Measurements from ENCODE around the gene DYRK1A. TPM values are rescaled to one million over a fixed set of nuclear protein-coding genes. Genes with fewer than 3 reads are reported as not detected.

The DYRK1A gene
- total RNA-seq, 3 donors from 2014 or later: 53.8 to 60.1 (median 56.1) TPM

DNA sequence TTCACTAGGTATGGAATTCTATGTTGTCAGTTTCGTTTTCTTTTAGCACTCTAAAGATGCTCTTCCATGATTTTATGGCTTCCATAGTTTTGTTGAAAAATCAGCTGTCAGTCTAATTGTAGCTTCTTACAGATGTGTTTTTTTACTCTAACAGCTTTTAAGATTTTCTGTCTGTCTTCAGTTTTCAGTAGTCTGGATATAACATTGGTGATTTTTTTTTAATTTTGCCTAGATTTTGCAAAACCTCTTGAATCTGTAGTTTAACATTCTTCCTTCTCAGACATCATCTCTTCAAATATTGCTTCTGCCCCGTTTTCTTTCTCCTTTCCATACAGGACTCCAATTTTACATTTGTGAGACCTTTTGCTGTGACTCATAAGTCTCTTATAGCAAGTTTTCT lies 17.9 kb upstream of the DYRK1A start:
- H3K4me1 Mint-ChIP-seq (ENCODE audit: low read depth): no peaks in the 10 kb centered on the region
- no peak overlapping the region for H3K4me3 Mint-ChIP-seq
- H3K27me3 Mint-ChIP-seq (ENCODE audit: low read depth): peaks cover 10% of the 10 kb centered on the region
- no peaks in the 10 kb centered on the region for H3K36me3 Mint-ChIP-seq (ENCODE audit: insufficient read depth)
- ATAC-seq: no peak
- peaks cover 21% of the 10 kb centered on the region for H3K9me3 Mint-ChIP-seq
- DNase-seq: no peak

DNA sequence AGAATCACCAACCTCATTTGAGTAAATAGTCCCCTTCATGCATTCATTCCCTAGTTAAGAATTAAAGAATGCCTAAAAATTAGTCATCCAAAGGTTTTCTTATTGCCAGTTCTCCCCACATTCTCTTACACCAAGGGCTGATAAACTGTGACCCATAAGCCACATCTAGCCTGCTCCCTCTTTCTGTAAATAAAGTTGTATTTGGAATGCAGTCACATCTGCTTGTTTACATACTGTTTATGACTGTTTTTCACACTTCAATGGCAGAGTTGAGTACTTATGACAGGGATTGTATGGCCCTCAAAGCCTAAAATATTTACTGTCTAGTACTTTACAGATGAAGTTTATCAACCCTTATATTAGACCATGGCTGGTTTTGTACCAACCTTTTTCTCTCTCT lies 16.1 kb upstream of the DYRK1A start:
- no peak overlapping the region for H3K4me3 Mint-ChIP-seq
- H3K9me3 Mint-ChIP-seq: peaks cover 21% of the 10 kb centered on the region
- H3K36me3 Mint-ChIP-seq (ENCODE audit: insufficient read depth): no peaks in the 10 kb centered on the region
- no peak for DNase-seq
- no peak for ATAC-seq
- H3K4me1 Mint-ChIP-seq (ENCODE audit: low read depth): no peaks in the 10 kb centered on the region
- H3K27me3 Mint-ChIP-seq (ENCODE audit: low read depth): peaks cover 15% of the 10 kb centered on the region

DNA sequence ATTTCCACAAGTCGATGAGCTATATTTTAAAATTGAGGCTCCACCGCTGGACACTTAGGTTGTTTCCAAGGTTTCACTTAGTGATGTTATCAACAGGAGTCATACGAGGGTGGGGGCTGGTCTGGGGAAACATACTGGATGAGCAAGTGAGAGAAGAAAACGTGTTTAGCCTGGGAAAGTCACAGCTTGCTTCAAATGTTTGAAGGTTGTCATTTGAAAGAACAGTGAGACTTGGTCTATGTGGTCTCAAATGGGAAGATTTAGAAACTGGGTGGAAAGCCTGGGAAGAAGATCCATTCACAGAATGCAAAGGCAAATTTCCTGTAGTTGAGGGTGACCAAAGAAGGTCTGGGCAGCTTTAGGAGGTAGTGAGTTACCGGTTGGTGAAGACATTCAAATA lies 9.9 kb upstream of the DYRK1A start:
- Mint-ChIP-seq H3K4me3 (no peak overlapping the region), H3K4me1 (ENCODE audit: low read depth) (no peaks in the 10 kb centered on the region), H3K27me3 (ENCODE audit: low read depth) (peaks cover 22% of the 10 kb centered on the region), H3K36me3 (ENCODE audit: insufficient read depth) (no peaks in the 10 kb centered on the region), H3K9me3 (no peaks in the 10 kb centered on the region)
- DNase-seq (no peak), ATAC-seq (no peak)

DNA sequence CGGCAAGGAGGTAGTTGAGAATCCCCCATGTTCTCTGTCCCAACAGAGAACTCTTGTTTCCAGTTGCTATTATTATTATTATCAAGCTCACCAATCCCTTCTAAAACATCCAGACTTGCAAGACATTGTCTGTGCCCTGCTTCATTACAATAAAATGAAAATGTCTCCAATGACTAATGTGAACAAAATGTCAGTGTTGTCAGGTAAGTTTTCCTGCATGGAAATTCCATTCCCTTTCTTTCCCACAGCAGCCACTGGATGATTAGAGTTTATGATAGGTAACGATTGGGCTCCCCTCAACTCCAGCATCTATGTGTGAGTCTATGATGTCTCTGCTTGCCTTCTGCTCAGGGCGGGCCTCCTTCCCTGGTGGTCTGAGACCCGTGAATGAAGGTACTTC lies 8.9 kb upstream of the DYRK1A start:
- DNase-seq (no peak), ATAC-seq (no peak)
- peaks cover 19% of the 10 kb centered on the region for H3K27me3 Mint-ChIP-seq (ENCODE audit: low read depth)
- no peak overlapping the region for H3K4me3 Mint-ChIP-seq
- no peaks in the 10 kb centered on the region for H3K9me3 Mint-ChIP-seq
- H3K36me3 Mint-ChIP-seq (ENCODE audit: insufficient read depth): no peaks in the 10 kb centered on the region
- no peaks in the 10 kb centered on the region for H3K4me1 Mint-ChIP-seq (ENCODE audit: low read depth)

DNA sequence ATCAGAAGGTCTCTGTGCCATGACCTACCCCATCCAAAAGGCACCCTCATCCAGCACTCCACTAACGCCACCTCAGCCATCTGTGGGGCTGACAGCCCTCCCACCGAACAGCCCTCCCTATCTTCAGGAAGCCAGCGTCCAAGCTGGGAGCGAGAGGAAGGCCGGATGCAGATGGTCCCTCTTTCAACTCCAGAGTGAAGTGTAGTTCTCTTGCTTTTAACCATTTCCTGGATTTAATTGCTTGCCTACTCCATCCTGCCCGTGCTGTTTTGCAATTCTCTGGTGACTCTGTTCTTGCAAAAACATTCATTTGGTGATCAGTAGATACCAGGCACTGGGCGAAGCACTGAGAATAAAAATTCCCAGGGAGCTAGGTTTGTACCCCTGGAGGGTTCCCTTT lies 8.2 kb upstream of the DYRK1A start:
- Mint-ChIP-seq H3K9me3 (no peaks in the 10 kb centered on the region), H3K4me1 (ENCODE audit: low read depth) (no peaks in the 10 kb centered on the region), H3K4me3 (no peak overlapping the region), H3K36me3 (ENCODE audit: insufficient read depth) (no peaks in the 10 kb centered on the region), H3K27me3 (ENCODE audit: low read depth) (peaks cover 14% of the 10 kb centered on the region)
- ATAC-seq (no peak), DNase-seq (no peak)

DNA sequence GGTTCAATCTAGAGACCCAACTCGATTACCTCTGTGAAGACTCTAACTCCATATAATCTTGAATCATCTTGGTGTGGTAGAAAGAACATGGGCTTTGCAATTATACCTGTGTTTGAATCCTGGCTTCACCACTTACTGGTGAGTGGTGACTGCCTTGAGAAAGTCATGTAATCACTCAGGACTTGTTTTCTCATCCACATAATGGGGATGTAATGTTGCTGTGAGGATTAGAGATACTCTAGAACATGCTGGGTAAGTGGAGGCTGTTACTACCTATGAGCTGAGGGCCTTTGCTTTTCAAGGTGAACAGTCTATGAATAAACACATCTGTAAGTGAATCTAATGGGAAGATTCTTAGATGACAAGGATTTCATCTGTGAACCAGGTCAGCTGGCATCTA lies 2.6 kb upstream of the DYRK1A start:
- DNase-seq (no peak), ATAC-seq (no peak)
- H3K4me3 Mint-ChIP-seq: peak overlapping the region; percentile 16
- no peaks in the 10 kb centered on the region for H3K36me3 Mint-ChIP-seq (ENCODE audit: insufficient read depth)
- H3K4me1 Mint-ChIP-seq (ENCODE audit: low read depth): peaks cover 16% of the 10 kb centered on the region
- no peaks in the 10 kb centered on the region for H3K27me3 Mint-ChIP-seq (ENCODE audit: low read depth)
- H3K9me3 Mint-ChIP-seq: no peaks in the 10 kb centered on the region

DNA sequence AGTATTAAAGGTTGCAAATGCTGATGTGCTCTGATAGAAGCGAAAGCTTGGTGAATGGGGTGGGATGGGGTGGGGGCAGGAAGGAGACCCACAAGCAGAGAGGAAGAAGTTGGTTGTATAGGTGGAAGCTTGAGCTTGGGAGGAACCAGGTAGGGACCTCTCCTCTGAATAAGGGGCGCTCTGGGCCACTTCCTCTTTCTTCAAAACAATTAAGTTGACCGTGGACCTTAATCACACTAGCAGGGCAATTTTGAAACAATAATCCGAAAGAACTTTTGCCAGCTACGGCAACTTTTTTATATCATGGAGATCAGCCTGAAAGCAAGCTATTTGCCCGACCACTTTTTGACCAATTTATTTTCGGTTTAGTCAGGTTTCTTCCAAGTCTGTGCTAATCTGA lies 1.9 kb upstream of the DYRK1A start:
- peaks cover 24% of the 10 kb centered on the region for H3K4me1 Mint-ChIP-seq (ENCODE audit: low read depth)
- peak overlapping the region; percentile 53 for H3K4me3 Mint-ChIP-seq
- H3K27me3 Mint-ChIP-seq (ENCODE audit: low read depth): no peaks in the 10 kb centered on the region
- DNase-seq (no peak), ATAC-seq (no peak)
- H3K36me3 Mint-ChIP-seq (ENCODE audit: insufficient read depth): no peaks in the 10 kb centered on the region
- H3K9me3 Mint-ChIP-seq: no peaks in the 10 kb centered on the region

DNA sequence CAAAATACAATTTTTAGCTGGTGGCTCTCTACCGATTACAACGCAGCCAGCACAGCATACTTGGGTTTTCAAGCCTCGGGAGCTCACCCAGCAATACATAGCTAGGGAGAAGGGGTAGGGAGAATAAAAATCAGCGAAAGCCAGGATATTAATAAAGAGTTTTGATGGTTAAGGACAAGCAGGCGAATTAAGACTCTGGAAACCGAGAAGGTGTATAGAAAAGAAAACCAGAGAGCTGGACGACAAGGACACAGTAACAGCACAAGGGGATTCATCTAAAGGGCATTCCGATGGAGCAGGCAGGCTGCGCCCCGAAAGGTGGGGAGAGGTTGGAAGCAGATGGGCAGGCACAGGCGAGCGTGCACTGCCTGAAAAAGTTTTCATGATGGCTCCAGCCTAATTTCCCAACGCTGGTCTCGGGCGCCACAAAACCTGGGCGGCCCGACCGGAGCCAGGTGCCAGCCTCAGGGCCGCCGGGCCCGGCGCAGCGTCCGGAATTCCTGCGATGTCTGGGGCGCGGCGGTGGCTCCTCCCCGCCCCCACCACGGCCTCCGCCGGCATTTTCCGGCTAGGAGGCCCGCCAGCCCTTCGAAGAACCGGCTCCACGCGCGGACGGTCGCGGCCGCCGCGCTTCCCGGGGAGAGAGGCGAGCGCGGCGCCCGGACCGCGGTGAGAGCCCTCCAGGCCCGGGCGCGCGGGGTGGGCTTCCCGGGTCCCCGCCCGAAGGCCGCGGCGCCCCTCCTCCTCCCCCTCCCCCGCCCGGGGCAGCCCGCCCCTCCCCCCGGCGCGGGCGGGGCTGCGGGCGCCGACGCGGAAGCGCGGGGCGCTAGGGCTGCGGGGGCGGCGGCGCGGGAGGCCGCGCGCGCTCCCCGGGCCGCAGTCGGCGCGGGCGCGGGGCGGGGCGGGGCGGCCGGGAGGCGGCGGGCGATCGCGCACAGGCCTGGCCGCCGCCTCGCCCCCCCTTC lies 774 bp upstream of the DYRK1A start:
- Mint-ChIP-seq H3K27me3 (ENCODE audit: low read depth) (no peaks in the 10 kb centered on the region), H3K4me3 (peak overlapping the region; percentile 94), H3K36me3 (ENCODE audit: insufficient read depth) (no peaks in the 10 kb centered on the region), H3K9me3 (no peaks in the 10 kb centered on the region), H3K4me1 (ENCODE audit: low read depth) (peaks cover 34% of the 10 kb centered on the region)
- ATAC-seq: peak; percentile 11
- DNase-seq: peak; percentile 50

DNA sequence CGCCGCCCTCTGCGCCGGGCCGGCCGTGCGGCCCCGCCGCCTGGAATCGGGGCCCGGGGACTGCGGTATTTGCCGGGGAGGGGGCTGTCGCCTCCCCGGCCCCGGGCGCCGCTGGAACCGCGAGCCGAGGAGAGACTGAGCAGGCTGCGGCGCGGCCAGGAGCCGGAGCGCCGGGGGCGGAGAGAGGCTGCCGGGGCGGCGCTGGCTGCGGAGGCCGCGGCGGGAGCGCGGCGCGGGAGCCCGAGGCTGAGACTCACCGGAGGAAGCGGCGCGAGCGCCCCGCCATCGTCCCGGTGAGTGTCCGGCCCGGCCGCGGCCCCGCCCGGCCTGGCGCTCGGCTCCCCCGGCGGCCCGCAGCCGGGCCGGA lies 746 bp downstream of the DYRK1A start:
- Mint-ChIP-seq H3K27me3 (ENCODE audit: low read depth) (no peaks in the 10 kb centered on the region), H3K4me3 (no peak overlapping the region), H3K4me1 (ENCODE audit: low read depth) (peaks cover 49% of the 10 kb centered on the region), H3K36me3 (ENCODE audit: insufficient read depth) (no peaks in the 10 kb centered on the region), H3K9me3 (no peaks in the 10 kb centered on the region)
- DNase-seq: no peak
- ATAC-seq: peak; percentile 0 to 4

DNA sequence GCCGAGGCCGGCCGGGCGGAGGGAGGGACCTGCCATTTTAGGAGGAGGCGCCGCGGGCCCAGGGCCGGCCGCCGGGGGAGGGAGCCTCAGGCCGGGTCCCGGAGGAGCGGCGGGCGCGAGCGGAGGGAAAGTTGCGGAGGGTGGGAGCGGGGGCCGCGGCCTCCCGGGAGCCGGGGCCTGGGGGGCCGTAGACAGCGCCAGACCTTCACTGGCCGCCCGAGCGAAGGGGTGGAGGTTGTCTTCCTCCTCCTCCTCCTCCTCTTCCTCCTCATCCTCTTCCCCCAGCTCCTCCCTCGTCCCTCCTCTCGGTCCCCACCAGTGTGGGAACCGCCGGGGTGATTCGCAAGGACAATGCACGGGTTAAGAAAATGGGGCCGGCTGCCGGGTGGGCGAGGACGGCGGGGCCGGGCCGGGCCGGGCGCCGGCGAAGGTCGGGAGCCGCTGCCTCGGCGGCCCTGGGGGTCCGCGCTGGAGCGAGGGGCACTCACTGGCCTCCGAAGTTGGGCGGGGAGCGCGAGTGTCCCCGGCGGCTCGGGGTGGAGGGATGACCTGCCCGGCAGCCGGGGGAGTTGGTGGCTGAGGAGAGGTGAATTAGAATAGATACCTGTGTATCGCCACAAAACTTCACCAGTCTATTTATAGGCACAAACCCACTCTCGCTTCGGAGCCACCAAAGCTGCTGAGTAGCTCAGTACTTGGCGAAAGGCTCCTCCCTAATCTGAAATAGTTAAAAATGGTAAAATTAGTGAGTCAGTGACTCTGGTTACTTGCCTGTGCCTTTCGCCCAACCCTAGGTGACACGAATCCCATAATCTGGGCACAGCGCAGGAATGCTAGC lies 1.3 kb downstream of the DYRK1A start:
- Mint-ChIP-seq H3K27me3 (ENCODE audit: low read depth) (no peaks in the 10 kb centered on the region), H3K36me3 (ENCODE audit: insufficient read depth) (no peaks in the 10 kb centered on the region), H3K9me3 (peaks cover 3% of the 10 kb centered on the region), H3K4me1 (ENCODE audit: low read depth) (peaks cover 54% of the 10 kb centered on the region), H3K4me3 (peak overlapping the region; percentile 91)
- peak in 1 of 2 donors; percentile 3 for ATAC-seq
- DNase-seq: peak; percentile 20

DNA sequence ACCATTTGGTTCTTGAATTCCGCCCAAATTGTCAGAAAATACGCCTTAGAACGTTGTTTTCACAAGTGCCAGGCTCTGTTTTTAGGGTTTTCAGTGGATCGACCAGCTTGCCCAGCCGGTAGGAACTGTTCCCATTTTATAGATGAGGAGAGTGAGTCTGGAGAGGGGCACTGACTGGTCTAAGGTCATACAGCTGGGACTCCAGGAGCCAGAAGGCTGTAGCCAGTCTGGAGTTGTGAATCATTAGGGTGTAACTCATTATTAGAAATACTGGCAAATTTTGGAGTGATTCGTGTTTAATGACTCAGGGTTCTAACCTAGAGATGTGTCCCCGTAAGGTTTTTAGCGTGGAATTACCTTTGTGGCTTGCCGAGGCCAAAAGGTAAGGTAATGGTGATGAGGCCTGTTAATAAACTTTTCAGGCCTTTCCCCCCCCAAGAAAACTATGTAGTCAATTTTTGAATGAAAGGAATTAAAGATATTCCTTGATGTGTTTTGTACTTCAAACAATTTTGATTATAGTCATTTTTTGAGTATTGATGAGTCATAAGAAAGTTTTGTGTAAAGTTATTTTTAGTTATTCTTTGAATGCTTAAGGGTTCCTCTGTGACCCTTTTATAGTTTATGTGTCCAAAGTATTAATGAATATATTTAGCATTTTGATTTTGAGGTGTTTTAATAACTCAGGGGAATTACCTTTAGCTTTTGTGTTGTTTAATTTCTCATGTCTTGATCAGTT lies 2.1 kb downstream of the DYRK1A start:
- DNase-seq (no peak), ATAC-seq (no peak)
- Mint-ChIP-seq H3K9me3 (peaks cover 3% of the 10 kb centered on the region), H3K4me3 (peak overlapping the region; percentile 91), H3K4me1 (ENCODE audit: low read depth) (peaks cover 62% of the 10 kb centered on the region), H3K27me3 (ENCODE audit: low read depth) (no peaks in the 10 kb centered on the region), H3K36me3 (ENCODE audit: insufficient read depth) (no peaks in the 10 kb centered on the region)

DNA sequence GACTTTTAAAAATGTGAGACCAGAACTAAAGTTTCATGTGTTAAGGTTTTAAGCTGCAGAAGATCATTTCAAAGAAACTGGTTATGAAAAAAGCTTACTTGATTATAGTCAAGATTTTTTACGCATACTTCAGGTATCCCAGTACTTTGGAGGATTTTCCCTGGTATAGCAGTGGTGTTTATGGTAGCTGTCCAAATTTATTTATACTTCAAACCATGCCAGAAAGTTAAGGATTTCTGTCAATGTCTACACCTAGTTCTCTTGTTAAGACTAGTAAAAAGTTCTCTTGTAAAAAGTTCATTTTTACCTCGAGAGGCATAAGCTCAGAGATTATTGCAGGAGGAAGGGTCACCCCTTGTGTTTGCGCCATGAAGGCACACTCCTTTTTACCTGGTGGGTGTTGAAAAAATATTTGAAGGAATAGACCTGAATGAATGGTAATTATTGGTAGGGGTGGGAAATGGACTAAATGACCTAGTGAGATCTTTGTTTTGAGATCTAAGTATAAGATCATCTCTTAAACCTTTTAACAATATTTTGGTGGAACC lies 2.8 kb downstream of the DYRK1A start:
- Mint-ChIP-seq H3K9me3 (peaks cover 3% of the 10 kb centered on the region), H3K4me3 (peak overlapping the region; percentile 91), H3K4me1 (ENCODE audit: low read depth) (peaks cover 64% of the 10 kb centered on the region), H3K27me3 (ENCODE audit: low read depth) (no peaks in the 10 kb centered on the region), H3K36me3 (ENCODE audit: insufficient read depth) (no peaks in the 10 kb centered on the region)
- DNase-seq (no peak), ATAC-seq (no peak)

DNA sequence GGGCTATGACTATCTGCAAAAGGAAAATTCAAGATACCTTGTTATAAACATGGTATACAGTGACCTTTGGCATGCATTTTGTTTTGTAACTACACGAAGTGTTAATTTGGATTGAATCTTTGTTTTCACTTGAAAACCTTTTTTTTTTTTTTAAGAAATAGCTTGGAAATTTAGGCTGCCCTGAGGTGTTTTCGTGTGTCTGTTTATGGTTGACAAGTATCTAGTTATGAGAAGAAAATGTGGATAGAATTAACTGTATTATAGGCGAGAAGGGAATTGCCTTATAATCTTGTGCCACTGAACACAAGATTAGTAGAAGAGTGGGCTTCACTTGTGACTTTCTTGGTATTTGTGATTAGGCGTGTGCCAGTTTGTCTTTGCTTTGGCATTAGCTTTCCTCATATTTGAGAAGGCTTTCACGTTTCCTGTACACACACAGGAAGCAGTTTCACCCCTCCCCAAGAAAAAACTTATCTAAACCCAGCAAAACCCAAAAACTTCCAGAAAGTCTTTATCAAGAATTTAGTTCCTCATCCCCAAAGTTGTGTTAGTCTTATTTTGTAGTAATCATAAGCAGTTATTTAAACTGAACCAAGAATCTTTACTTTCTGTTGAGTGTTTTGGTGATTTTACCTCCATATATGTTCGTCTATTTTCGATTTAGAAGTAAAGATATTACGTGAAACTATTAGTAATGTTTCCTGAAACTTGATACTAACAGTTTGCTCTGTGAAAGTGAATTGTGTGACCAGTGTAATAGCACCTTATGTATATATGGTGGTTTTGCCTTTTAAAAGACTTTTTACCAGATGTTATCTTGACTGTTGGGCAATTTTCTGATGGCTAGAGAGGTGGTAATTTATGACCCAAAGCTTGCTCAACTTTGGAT lies 3.8 kb downstream of the DYRK1A start:
- Mint-ChIP-seq H3K27me3 (ENCODE audit: low read depth) (no peaks in the 10 kb centered on the region), H3K4me1 (ENCODE audit: low read depth) (peaks cover 66% of the 10 kb centered on the region), H3K9me3 (peaks cover 3% of the 10 kb centered on the region), H3K4me3 (peak overlapping the region; percentile 91), H3K36me3 (ENCODE audit: insufficient read depth) (no peaks in the 10 kb centered on the region)
- no peak for DNase-seq
- peak; percentile 2 to 4 for ATAC-seq

Measured in activated T-cell treated with anti-CD3 and anti-CD28 coated beads, Interleukin-2, amount 50 U/mL, for 4 hours (primary cell).